Ovary (tissue), 9 donors: ENCODE results near the gene AIFM1. TPM values are rescaled to one million over a fixed set of nuclear protein-coding genes. Genes with fewer than 3 reads are reported as not detected.

ENCODE experiments used
- DNase-seq, 5 donors: peaks; one replicate each; pipeline ENCODE4 v3.0.0-alpha.2; 2019 to 2020
- H3K27ac ChIP-seq, 2 donors: fragments of 200-600 bp; one replicate each; pipeline versions ENCODE4 v1.5.1 to v1.8.0; 2019 to 2022
- H3K27me3 ChIP-seq: fragments of 200-600 bp; one replicate; pipeline ENCODE4 v1.8.0; 2022
- H3K36me3 ChIP-seq: fragments of 200-600 bp; sonication (generic); one replicate; pipeline ENCODE4 v1.5.1; 2019
- H3K4me1 ChIP-seq: one replicate; pipeline ENCODE4 v1.8.1; 2013; ENCODE audit warnings: mild to moderate bottlenecking, moderate library complexity; ENCODE audit not compliant: insufficient read depth
- H3K4me3 ChIP-seq: fragments of 200-600 bp; sonication (generic); one replicate; pipeline ENCODE4 v1.5.1; 2017
- H3K9me3 ChIP-seq, 2 donors: fragments of 200-600 bp in 1 of 2; sonication (generic) in 1 of 2; one replicate each; pipeline versions ENCODE4 v1.5.1 to v1.8.1; 2013 to 2019; ENCODE audit warnings: mild to moderate bottlenecking in 1 of 2, moderate library complexity in 1 of 2
- EP300 ChIP-seq: sonication (generic); formaldehyde crosslinking; IDR thresholded peaks from one replicate; pipeline ENCODE4 v1.6.1; 2017; ENCODE audit warnings: antibody characterized with exemption
- POLR2A ChIP-seq: fragments of 450-650 bp; IDR thresholded peaks from one replicate; pipeline ENCODE4 v1.6.1; 2017; ENCODE audit warnings: antibody characterized with exemption, mild to moderate bottlenecking, moderate library complexity
- WGBS, 3 donors: extraction: QIAGEN DNeasy Blood & Tissue Kit in 1 of 3; methylation state at CpG; one replicate each; pipeline versions ENCODE4 v1.1.5 to v1.1.7; 2013 to 2017; 5-methylcytosine and 5-hydroxymethylcytosine counted together
- intact Hi-C, 4 donors: fragments of 100-400 bp; cut with DNase I; formaldehyde crosslinking; loops; one replicate each; pipeline versions ENCODE4 v1.11.0 to v1.15.1; 2022 to 2023
- polyA plus RNA-seq, 2 donors: library from polyadenylated mRNA; stranded (reverse); fragments of 200-250 nt in 1 of 2; fragments of 350-450 nt in 1 of 2; fragmentation: Illumina TruSeq in 1 of 2; extraction: RNeasy Lipid Tissue Mini Kit (QIAGEN cat#74804) in 1 of 2; gene quantifications; one replicate each; pipeline ENCODE4 v1.2.3, GENCODE V29; 2013 to 2014
- total RNA-seq, 7 donors: library from RNA; depleted of rRNA in 2 of 7; stranded (reverse); fragments of >200 nt in 2 of 7; fragmentation: NEBNext Ultra II Directional in 3 of 7; extraction: Animal tissue kit (Norgen Biotek cat#: 25700) in 3 of 7; gene quantifications; one replicate each; pipeline versions ENCODE4 v1.1.0 to v1.2.4, GENCODE V29; 2016 to 2023
- TF ChIP-seq, protein P1 (sequence below), 3 donors: fragments of 450-650 bp in 2 of 3; fragments of 200-600 bp in 1 of 3; IDR thresholded peaks; one replicate each; pipeline versions ENCODE4 v1.5.1 to v1.8.0; 2016 to 2022; ENCODE audit warnings: antibody characterized with exemption in 3 of 3, mild to moderate bottlenecking in 1 of 3
- donor health status: DM: no; HTN: no; CAD: no; lungs with moderate emphysema.
- donor health status: DM: no; HTN: no; CAD: no.
- donor health status: Bipolar disorder and iron deficiency.
- donor health status: DM: yes; HTN: yes; CAD: no.
- donor health status: DM: no; HTN: no; CAD: no.
- donor health status: DM: yes; HTN: yes; CAD: no.

Gene AIFM1
- total and polyA plus RNA-seq, 9 donors: 5.2 to 51.4 (median 20.5) TPM

- Histone ChIP-seq H3K9me3 (no peaks in the 10 kb centered on the region), H3K4me3 (no peak overlapping the region), H3K27ac (peak overlapping the region in 1 of 2 donors; percentile 64), H3K4me1 (peaks cover 6% of the 10 kb centered on the region), H3K27me3 (no peaks in the 10 kb centered on the region), H3K36me3 (no peaks in the 10 kb centered on the region)
- intact Hi-C loops: loop anchor here (2.0 to 10.0 kb wide), 4 partner anchors 39 to 111 kb away; partner anchors contain the start of gene RAB33A (in 3 of the 4)
- DNase-seq: no peak
- no peak for TF ChIP-seq POLR2A
- TF ChIP-seq, protein P1, sequence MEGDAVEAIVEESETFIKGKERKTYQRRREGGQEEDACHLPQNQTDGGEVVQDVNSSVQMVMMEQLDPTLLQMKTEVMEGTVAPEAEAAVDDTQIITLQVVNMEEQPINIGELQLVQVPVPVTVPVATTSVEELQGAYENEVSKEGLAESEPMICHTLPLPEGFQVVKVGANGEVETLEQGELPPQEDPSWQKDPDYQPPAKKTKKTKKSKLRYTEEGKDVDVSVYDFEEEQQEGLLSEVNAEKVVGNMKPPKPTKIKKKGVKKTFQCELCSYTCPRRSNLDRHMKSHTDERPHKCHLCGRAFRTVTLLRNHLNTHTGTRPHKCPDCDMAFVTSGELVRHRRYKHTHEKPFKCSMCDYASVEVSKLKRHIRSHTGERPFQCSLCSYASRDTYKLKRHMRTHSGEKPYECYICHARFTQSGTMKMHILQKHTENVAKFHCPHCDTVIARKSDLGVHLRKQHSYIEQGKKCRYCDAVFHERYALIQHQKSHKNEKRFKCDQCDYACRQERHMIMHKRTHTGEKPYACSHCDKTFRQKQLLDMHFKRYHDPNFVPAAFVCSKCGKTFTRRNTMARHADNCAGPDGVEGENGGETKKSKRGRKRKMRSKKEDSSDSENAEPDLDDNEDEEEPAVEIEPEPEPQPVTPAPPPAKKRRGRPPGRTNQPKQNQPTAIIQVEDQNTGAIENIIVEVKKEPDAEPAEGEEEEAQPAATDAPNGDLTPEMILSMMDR (IDR thresholded peaks at IDR 0.05): no peak
- no peak for TF ChIP-seq EP300
- WGBS, 3 donors: 42 to 53% (median 50%) methylated on average over 12 of the region's 12 CpGs
These were observed 84.1 kb downstream of the AIFM1 start for GRCh38 chrX:130081421-130082045.

DNA sequence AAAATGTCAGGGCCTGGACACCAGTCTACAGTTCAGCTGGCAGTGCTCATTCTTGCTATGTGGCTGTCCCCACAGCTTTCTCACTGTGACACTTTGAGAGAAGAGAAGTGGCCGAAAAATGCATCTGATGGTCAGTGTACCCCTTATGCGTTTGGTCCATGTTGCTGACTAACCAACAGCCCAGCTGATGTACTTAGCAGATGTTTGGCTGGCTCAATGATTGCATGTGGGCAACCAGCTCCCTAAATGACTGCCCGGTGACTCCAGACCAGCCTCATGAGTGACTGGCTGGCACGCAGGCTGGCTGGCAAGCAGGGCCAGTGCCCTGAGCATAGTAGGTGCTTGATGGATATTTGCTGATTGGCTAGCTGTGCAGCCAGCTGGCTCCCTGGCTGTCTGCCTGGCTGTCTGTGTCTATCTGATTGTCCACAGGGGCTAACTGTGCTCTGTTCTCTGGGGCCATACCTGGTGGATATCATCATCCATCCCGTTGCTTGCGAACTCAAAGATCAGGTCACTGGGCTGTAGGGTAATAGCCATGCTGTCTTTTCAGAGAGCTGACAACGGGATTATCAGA, 84.8 kb downstream of the AIFM1 start:
- no peak for TF ChIP-seq EP300
- TF ChIP-seq POLR2A: no peak
- TF ChIP-seq, protein P1 (IDR thresholded peaks at IDR 0.05): no peak
- Histone ChIP-seq H3K4me3 (no peak overlapping the region), H3K27me3 (no peaks in the 10 kb centered on the region), H3K9me3 (no peaks in the 10 kb centered on the region), H3K36me3 (no peaks in the 10 kb centered on the region), H3K27ac (no peak overlapping the region), H3K4me1 (peaks cover 6% of the 10 kb centered on the region)
- intact Hi-C loops: loop anchor here (2.0 to 10.0 kb wide), 4 partner anchors 40 to 111 kb away; partner anchors contain the start of gene RAB33A (in 3 of the 4)
- WGBS, 3 donors: 68 to 80% (median 71%) methylated on average over 7 of the region's 7 CpGs
- no peak for DNase-seq

- 34 to 42% (median 39%) methylated on average over 9 of the region's 9 CpGs for WGBS, 3 donors
These were observed 85.7 kb downstream of the AIFM1 start for GRCh38 chrX:130079824-130080406.

More at GRCh38 chrX:130079824-130080406, 85.7 kb downstream of the AIFM1 start:
- Histone ChIP-seq H3K27me3 (no peaks in the 10 kb centered on the region), H3K4me3 (no peak overlapping the region), H3K27ac (no peak overlapping the region), H3K4me1 (peaks cover 6% of the 10 kb centered on the region), H3K9me3 (no peaks in the 10 kb centered on the region), H3K36me3 (no peaks in the 10 kb centered on the region)
- peak; percentile 59 to 78 (median 65) for DNase-seq
- intact Hi-C loops: loop anchor here (2.0 to 10.0 kb wide), 4 partner anchors 41 to 112 kb away; partner anchors contain the start of gene RAB33A (in 3 of the 4)
- no peak for TF ChIP-seq POLR2A
- TF ChIP-seq, protein P1 (IDR thresholded peaks at IDR 0.05): peak; percentile 38 to 54 (median 43)
- no peak for TF ChIP-seq EP300

Other genes starting within 250 kb of the AIFM1 start
- gene BCORL1, start 183.2 kb downstream of the AIFM1 start, total RNA-seq: 10 to 100 TPM in 5 of 7 donors, 1 to 10 TPM in 2; 3.3 to 45.1 (median 24.1) TPM
- gene BCORL1, start 183.2 kb downstream of the AIFM1 start, polyA plus RNA-seq: 1 to 10 TPM; 6.1 to 9.3 TPM
- gene ELF4, start 55.3 kb downstream of the AIFM1 start, total RNA-seq: 10 to 100 TPM in 6 of 7 donors, 1 to 10 TPM in 1; 9.3 to 24.2 (median 20.2) TPM
- gene ELF4, start 55.3 kb downstream of the AIFM1 start, polyA plus RNA-seq: 10 to 100 TPM; 13.0 to 25.6 TPM
- 1 to 10 TPM in 4 of 7 donors, under 1 TPM in 3; 0.24 to 3.3 (median 2.0) TPM for gene RAB33A, start 6.1 kb upstream of the AIFM1 start, total RNA-seq
- 1 to 10 TPM; 1.3 to 1.8 TPM for gene RAB33A, start 6.1 kb upstream of the AIFM1 start, polyA plus RNA-seq
- 1 to 10 TPM; 2.3 to 8.0 (median 4.9) TPM for gene ZNF280C, start 103.1 kb upstream of the AIFM1 start, total RNA-seq
- 1 to 10 TPM; 2.0 to 2.9 TPM for gene ZNF280C, start 103.1 kb upstream of the AIFM1 start, polyA plus RNA-seq
- gene SLC25A14, start 174.1 kb upstream of the AIFM1 start, total RNA-seq: 10 to 100 TPM in 3 of 7 donors, 1 to 10 TPM in 4; 6.8 to 15.1 (median 10.0) TPM
- gene SLC25A14, start 174.1 kb upstream of the AIFM1 start, polyA plus RNA-seq: 10 to 100 TPM; 12.4 to 16.3 TPM
- not detected for gene GPR119, start 219.8 kb upstream of the AIFM1 start, total RNA-seq
- not detected for gene GPR119, start 219.8 kb upstream of the AIFM1 start, polyA plus RNA-seq
- 10 to 100 TPM; 12.8 to 20.6 (median 17.0) TPM for gene RBMX2, start 236.1 kb upstream of the AIFM1 start, total RNA-seq
- 10 to 100 TPM; 24.4 to 50.2 TPM for gene RBMX2, start 236.1 kb upstream of the AIFM1 start, polyA plus RNA-seq